Thoracic aorta (tissue), 2 donors: ENCODE data around the gene MALL. TPM values are rescaled to one million over a fixed set of nuclear protein-coding genes. Genes with fewer than 3 reads are reported as not detected.
"Not testable (repeated sequence)": the region's sequence is repeated elsewhere in the genome, so short reads cannot be mapped to it uniquely, and the experiment has no call there.

Source experiments
- ATAC-seq: fragments of 150-250 bp; one replicate; pipeline ENCODE4 v1.8.0; 2017; ENCODE audit warnings: low read depth; ENCODE audit not compliant: insufficient number of reproducible peaks, low FRiP score
- DNase-seq: peaks from one replicate; pipeline ENCODE4 v3.0.0-alpha.2; 2020; ENCODE audit warnings: low spot score
- H3K27ac ChIP-seq, 2 donors: fragments of 200-600 bp; sonication (generic); 1 replicate in 1 of 2; 2 replicates in 1 of 2; pipeline ENCODE4 v1.5.1; 2016; ENCODE audit warnings: mild to moderate bottlenecking in 2 of 2, moderate library complexity in 2 of 2
- H3K27me3 ChIP-seq: fragments of 200-600 bp; sonication (generic); replicated peaks from 2 replicates; pipeline ENCODE4 v1.6.0; 2016; ENCODE audit warnings: mild to moderate bottlenecking; ENCODE audit not compliant: insufficient read depth
- H3K36me3 ChIP-seq: fragments of 200-600 bp; sonication (generic); one replicate; pipeline ENCODE4 v1.5.1; 2016
- H3K4me1 ChIP-seq, 2 donors: fragments of 200-600 bp; sonication (generic); 1 replicate in 1 of 2; 2 replicates in 1 of 2; pipeline versions ENCODE4 v1.5.1 to v1.6.0; 2016; ENCODE audit warnings: low read depth in 2 of 2, mild to moderate bottlenecking in 1 of 2; ENCODE audit not compliant: control insufficient read depth in 1 of 2
- H3K4me3 ChIP-seq: fragments of 200-600 bp; sonication (generic); 2 replicates; pipeline ENCODE4 v1.5.1; 2016; ENCODE audit warnings: mild to moderate bottlenecking
- H3K9me3 ChIP-seq: fragments of 200-600 bp; sonication (generic); 2 replicates; pipeline ENCODE4 v1.5.1; 2016
- total RNA-seq, 2 donors: library from RNA; depleted of rRNA; stranded (reverse); fragments of >200 nt; gene quantifications; one replicate each; pipeline versions ENCODE4 v1.1.0 to v1.2.3, GENCODE V29; 2016
- TF ChIP-seq, protein P1 (sequence below): fragments of 200-600 bp; sonication (generic); IDR thresholded peaks from one replicate; pipeline ENCODE4 v1.5.1; 2019; ENCODE audit warnings: antibody characterized with exemption

The MALL gene
- total RNA-seq = 10 to 100 TPM; 25.3 to 27.6 TPM

DNA sequence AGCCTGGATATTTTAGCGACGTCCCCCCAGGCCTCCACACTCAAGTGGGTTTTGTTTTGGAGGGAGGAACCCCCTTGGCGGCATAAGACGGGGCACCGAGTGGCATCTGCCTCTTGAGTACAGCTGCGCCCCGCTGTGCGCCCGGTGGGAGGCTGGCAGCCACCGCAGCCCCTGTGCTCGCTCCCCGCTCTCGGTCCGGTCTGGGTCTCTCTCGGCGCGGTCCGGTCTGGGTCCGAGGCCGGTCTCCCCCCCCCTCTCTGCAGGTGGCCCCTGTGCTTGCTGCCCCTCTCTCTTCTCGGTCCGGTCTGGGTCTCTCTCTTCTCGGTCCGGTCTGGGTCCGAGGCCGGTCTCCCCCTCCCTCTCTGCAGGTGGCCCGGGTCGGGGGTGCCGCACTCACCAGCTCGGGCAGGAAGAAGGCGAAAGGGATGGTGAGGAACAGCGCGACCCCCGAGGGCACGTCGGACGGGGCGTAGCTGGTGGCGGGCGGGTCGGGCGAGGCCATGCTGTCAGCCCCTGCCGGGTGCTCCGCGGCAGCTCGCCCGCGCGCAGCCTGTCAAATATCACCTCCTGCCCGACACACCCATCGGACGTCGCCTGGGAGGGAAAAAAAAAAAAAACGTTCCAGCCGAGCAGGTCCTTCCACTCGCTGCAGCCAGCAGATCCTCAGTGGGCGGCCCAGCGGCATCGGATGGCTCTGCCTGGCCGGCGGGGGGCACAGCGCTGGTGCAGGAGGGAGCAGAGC is at the start of gene MALL:
TSS of gene MALL (minus strand) at position 532 of the 742 bp plus-strand sequence. CDS start at position 502, 30 bp downstream.
- no peaks in the 10 kb centered on the region for H3K36me3 ChIP-seq
- H3K27ac ChIP-seq = peak within 1 kb of the TSS in 1 of 2 donors; percentile 38
- ATAC-seq (peak; percentile 29), DNase-seq (no peak)
- H3K4me1 ChIP-seq = peaks cover 0 to 17% of the 10 kb centered on the region in 2 donors
- H3K4me3 ChIP-seq = peak within 1 kb of the TSS; percentile 72
- H3K9me3 ChIP-seq = no peaks in the 10 kb centered on the region
- TF ChIP-seq, protein P1, sequence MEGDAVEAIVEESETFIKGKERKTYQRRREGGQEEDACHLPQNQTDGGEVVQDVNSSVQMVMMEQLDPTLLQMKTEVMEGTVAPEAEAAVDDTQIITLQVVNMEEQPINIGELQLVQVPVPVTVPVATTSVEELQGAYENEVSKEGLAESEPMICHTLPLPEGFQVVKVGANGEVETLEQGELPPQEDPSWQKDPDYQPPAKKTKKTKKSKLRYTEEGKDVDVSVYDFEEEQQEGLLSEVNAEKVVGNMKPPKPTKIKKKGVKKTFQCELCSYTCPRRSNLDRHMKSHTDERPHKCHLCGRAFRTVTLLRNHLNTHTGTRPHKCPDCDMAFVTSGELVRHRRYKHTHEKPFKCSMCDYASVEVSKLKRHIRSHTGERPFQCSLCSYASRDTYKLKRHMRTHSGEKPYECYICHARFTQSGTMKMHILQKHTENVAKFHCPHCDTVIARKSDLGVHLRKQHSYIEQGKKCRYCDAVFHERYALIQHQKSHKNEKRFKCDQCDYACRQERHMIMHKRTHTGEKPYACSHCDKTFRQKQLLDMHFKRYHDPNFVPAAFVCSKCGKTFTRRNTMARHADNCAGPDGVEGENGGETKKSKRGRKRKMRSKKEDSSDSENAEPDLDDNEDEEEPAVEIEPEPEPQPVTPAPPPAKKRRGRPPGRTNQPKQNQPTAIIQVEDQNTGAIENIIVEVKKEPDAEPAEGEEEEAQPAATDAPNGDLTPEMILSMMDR = no peak
- H3K27me3 ChIP-seq = no peaks in the 10 kb centered on the region

DNA sequence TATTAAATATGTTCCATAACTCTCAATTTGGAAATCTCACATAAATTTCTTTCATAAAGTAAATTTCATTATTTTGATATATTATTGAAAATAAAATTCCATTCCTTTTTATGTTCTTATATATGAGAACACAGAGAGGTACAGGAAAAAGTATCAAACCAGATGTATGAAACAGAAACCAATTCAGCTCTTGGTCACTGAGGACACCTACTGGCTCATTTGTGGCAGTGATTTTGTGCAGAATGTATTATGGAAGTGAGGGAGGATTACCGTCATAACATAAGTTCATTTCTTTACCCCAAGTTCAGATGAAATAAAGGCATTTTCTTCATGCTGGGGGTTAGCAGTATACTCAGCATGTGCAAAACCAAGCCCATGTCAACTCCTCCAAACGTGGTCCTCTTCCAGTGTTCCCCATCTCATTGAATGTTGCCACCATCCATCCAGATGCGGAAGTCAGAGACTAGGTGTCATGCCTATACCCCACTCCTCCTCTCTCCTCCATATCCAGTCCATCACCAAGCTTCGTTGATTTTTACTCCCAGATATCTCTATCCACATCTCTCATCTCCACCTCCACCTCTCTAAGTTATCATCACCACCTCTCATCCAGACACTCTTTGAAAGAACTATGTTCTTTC is 41.7 kb upstream of the MALL start:
- Histone ChIP-seq H3K4me3 (no peak overlapping the region), H3K27ac (peak overlapping the region in 1 of 2 donors; percentile 45), H3K4me1 (peaks cover 0 to 13% of the 10 kb centered on the region in 2 donors), H3K36me3 (no peaks in the 10 kb centered on the region), H3K9me3 (no peaks in the 10 kb centered on the region), H3K27me3 (no peaks in the 10 kb centered on the region)
- ATAC-seq (peak; percentile 72), DNase-seq (no peak)
- TF ChIP-seq, protein P1 = peak; percentile 72

DNA sequence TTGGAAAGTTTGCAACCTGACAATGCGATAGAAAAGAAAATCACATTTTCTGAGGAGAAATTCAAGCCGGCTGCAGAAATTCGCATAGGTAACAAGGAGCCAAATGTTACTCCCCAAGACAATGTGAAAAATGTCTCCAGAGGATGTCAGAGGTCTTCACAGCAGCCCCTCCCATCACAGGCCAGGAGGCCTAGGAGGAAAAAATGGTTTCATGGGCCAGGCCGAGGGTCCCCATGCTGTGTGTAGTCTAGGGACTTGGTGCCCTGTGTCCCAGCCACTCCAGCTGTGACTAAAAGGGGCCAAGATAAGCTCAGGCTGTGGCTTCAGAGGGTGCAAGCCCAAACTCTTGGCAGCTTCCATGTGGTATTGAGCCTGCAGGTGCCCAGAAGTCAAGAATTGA is 39.2 kb upstream of the MALL start:
- ATAC-seq, H3K4me3 ChIP-seq, H3K27ac ChIP-seq, DNase-seq, H3K36me3 ChIP-seq, H3K9me3 ChIP-seq, H3K27me3 ChIP-seq: not testable (repeated sequence)
- peaks cover 0 to 18% of the 10 kb centered on the region in 2 donors for H3K4me1 ChIP-seq

DNA sequence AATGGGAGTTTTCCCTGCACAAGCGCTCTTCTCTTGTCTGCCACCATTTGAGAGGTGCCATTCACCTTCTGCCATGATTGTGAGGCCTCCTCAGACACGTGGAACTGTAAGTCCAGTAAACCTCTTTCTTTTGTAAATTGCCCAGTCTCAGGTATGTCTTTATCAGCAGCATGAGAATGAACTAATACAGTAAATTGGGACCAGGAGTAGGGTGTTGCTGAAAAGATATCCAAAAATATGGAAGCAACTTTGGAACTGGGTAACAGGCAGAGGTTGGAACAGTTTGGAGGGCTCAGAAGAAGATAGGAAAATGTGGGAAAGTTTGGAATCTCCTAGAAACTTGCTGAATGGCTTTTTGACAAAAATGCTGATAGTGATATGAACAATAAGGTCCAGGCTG is 38.6 kb upstream of the MALL start:
- peaks cover 0 to 25% of the 10 kb centered on the region in 2 donors for H3K4me1 ChIP-seq
- H3K4me3 ChIP-seq, DNase-seq, H3K27me3 ChIP-seq, ATAC-seq, H3K9me3 ChIP-seq, H3K36me3 ChIP-seq, H3K27ac ChIP-seq: not testable (repeated sequence)

DNA sequence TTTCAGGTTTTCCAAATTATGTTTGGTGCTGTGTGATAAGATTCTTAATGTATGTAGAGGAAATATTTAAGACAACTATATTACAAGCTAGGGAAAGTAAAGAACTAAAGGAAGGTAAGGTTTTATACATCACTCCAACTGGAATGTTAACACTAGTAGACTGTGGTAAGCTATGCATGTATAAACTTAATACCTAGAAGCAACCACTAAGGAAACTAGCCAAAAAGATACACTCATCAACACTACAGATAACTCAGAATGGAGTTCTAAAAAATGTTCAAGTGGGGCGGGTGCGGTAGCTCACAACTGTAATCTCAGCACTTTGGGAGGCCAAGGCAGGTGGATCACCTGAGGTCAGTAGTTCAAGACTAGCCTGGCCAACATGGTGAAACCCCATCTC is 37.8 kb upstream of the MALL start:
- Histone ChIP-seq H3K4me3 (no peak overlapping the region), H3K27me3 (no peaks in the 10 kb centered on the region), H3K9me3 (no peaks in the 10 kb centered on the region), H3K36me3 (no peaks in the 10 kb centered on the region), H3K27ac (no peak overlapping the region), H3K4me1 (peaks cover 0 to 28% of the 10 kb centered on the region in 2 donors)
- no peak for ATAC-seq
- TF ChIP-seq, protein P1 = no peak
- no peak for DNase-seq

DNA sequence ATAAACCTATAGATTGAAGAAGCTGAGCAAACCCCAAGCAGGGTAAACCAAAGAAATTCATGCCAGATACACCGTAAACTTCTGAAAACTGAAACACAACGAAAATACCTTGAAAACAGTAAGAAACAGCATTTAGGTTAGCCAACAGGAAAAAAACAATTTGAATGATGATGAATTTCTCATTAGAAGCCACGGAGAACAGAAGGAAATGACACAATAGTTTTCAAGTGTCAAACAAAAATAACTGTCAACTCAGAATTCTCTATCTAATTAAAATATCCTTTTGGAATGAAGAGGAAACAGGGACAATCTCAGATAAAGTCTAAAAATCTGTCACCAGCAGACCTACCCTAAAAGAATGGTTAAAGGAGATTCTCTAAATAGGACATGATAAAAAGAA is 37.3 kb upstream of the MALL start:
- DNase-seq (no peak), ATAC-seq (no peak)
- TF ChIP-seq, protein P1 = no peak

More for the DNA sequence above, 37.3 kb upstream of the MALL start:
- H3K36me3 ChIP-seq = no peaks in the 10 kb centered on the region
- H3K4me3 ChIP-seq = no peak overlapping the region
- peaks cover 0 to 28% of the 10 kb centered on the region in 2 donors for H3K4me1 ChIP-seq
- H3K27me3 ChIP-seq = no peaks in the 10 kb centered on the region
- H3K9me3 ChIP-seq = no peaks in the 10 kb centered on the region
- H3K27ac ChIP-seq = no peak overlapping the region
